SH-SY5Y (cell line): ENCODE results near the gene ADAMTS6.

ENCODE experiments used
- GATA2 ChIP-seq: IDR thresholded peaks from 2 replicates; pipeline ENCODE4 v1.6.1; 2011; ENCODE audit warnings: mild to moderate bottlenecking, low read depth, low read length
- GATA3 ChIP-seq: IDR thresholded peaks from 2 replicates; pipeline ENCODE4 v1.6.1; 2011; ENCODE audit warnings: low read depth, mild to moderate bottlenecking, low read length, moderate library complexity

DNA sequence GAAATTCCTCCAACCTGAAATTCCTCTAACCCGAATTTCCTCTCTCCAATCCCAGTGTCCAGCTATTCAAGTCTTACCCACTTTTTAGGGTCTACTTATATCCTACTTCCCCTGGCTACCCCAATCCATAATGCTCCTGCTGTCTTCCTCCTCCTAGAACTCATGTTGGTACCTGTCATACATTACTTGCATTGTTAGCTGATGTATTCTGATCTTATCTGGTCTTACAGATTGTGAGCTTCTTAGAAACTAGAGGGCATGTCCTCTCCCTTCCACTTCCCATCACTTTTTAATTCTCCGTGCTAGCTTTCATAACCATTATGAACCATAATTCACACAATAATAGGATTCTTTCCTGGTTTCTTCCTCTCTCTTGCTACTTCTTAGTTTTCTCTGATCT is 376.9 kb downstream of the ADAMTS6 start:
- TF ChIP-seq GATA3 (no peak), GATA2 (no peak)
